BLaER1 treated with 17β-estradiol and CSF1 and Interleukin-3, amounts not matched to agents 10 nM and 100 nM (cell line): ENCODE results near the gene RGS3.

ENCODE experiments used
- H3K27ac ChIP-seq, 11 experiments: shearing (Covaris generic); formaldehyde crosslinking; 2 replicates each; pipeline ENCODE4 v1.8.1; 2022
- H3K27me3 ChIP-seq, 11 experiments: shearing (Covaris generic); formaldehyde crosslinking; 2 replicates each; pipeline ENCODE4 v1.8.1; 2022
- H3K36me3 ChIP-seq, 11 experiments: shearing (Covaris generic); formaldehyde crosslinking; 2 replicates each; pipeline ENCODE4 v1.8.1; 2022
- H3K4me1 ChIP-seq, 10 experiments: shearing (Covaris generic); formaldehyde crosslinking; 2 replicates each; pipeline ENCODE4 v1.8.1; 2022
- H3K4me2 ChIP-seq, 11 experiments: shearing (Covaris generic); formaldehyde crosslinking; 2 replicates each; pipeline ENCODE4 v1.8.1; 2022
- H3K4me3 ChIP-seq, 10 experiments: shearing (Covaris generic); formaldehyde crosslinking; 2 replicates each; pipeline ENCODE4 v1.8.1; 2022
- H3K9ac ChIP-seq, 11 experiments: shearing (Covaris generic); formaldehyde crosslinking; 2 replicates each; pipeline ENCODE4 v1.8.1; 2022
- H3K9me3 ChIP-seq, 11 experiments: shearing (Covaris generic); formaldehyde crosslinking; replicated peaks in 1 of 11; 2 replicates each; pipeline ENCODE4 v1.8.1; 2022
- H4K20me1 ChIP-seq, 11 experiments: shearing (Covaris generic); formaldehyde crosslinking; 2 replicates each; pipeline ENCODE4 v1.8.1; 2022
- Cebpa-rat ChIP-seq, 11 experiments: shearing (Covaris generic); IDR thresholded peaks; 2 replicates each; pipeline ENCODE4 v1.8.1; 2022

Gene RGS3

GRCh38 chr9:113519426-113520108 lies 56.0 kb downstream of the RGS3 start:
- Histone ChIP-seq H3K9me3 (no peaks in the 10 kb centered on the region), H3K4me2 (peak overlapping the region in 2 of 11 experiments; percentile 40 to 42; a peak in 4 of 22 replicates), H3K4me1 (peaks cover 49 to 60% (median 53%) of the 10 kb centered on the region in 10 experiments), H3K27me3 (peaks cover 0 to 21% (median 0%) of the 10 kb centered on the region in 11 experiments; a peak in 4 of 22 replicates), H3K36me3 (no peaks in the 10 kb centered on the region), H4K20me1 (0 out of 22 replicates have a peak, but pooled peaks cover 0 to 9% (median 0%) of the 10 kb centered on the region in 11 experiments), H3K27ac (no peak overlapping the region), H3K4me3 (no peak overlapping the region), H3K9ac (no peak overlapping the region)
- TF ChIP-seq Cebpa-rat (IDR thresholded peaks at IDR 0.05) = no peak

- no peak overlapping the region for H3K4me3 ChIP-seq
- H3K9ac ChIP-seq = no peak overlapping the region
- H3K4me1 ChIP-seq = peaks cover 55 to 66% (median 60%) of the 10 kb centered on the region in 10 experiments
- 0 out of 22 replicates have a peak, but pooled peaks cover 0 to 9% (median 0%) of the 10 kb centered on the region in 11 experiments for H4K20me1 ChIP-seq
- H3K27ac ChIP-seq = no peak overlapping the region
- no peaks in the 10 kb centered on the region for H3K36me3 ChIP-seq
- H3K27me3 ChIP-seq = peaks cover 0 to 21% (median 0%) of the 10 kb centered on the region in 11 experiments; a peak in 3 of 22 replicates
- peak overlapping the region in 2 of 11 experiments; percentile 40 to 42; a peak in 4 of 22 replicates for H3K4me2 ChIP-seq
- no peaks in the 10 kb centered on the region for H3K9me3 ChIP-seq
- TF ChIP-seq Cebpa-rat (IDR thresholded peaks at IDR 0.05) = no peak
These were observed 56.6 kb downstream of the RGS3 start for GRCh38 chr9:113520109-113520642.

GRCh38 chr9:113521693-113522255 lies 58.2 kb downstream of the RGS3 start:
- TF ChIP-seq Cebpa-rat (IDR thresholded peaks at IDR 0.05) = no peak
- Histone ChIP-seq H4K20me1 (0 out of 22 replicates have a peak, but pooled peaks cover 0 to 9% (median 0%) of the 10 kb centered on the region in 11 experiments), H3K9ac (no peak overlapping the region), H3K27ac (no peak overlapping the region), H3K4me2 (peak overlapping the region in 6 of 11 experiments; percentile 84 to 99 (median 96); a peak in 6 of 22 replicates), H3K4me3 (no peak overlapping the region), H3K4me1 (peaks cover 59 to 73% (median 66%) of the 10 kb centered on the region in 10 experiments), H3K36me3 (no peaks in the 10 kb centered on the region), H3K27me3 (peaks cover 0 to 21% (median 0%) of the 10 kb centered on the region in 11 experiments; a peak in 3 of 22 replicates), H3K9me3 (no peaks in the 10 kb centered on the region)

GRCh38 chr9:113522419-113522818 lies 58.9 kb downstream of the RGS3 start:
- Histone ChIP-seq H3K4me3 (no peak overlapping the region), H3K9ac (no peak overlapping the region)

GRCh38 chr9:113522858-113523257 lies 59.3 kb downstream of the RGS3 start:
- Histone ChIP-seq H3K4me3 (peak overlapping the region in 6 of 10 experiments; percentile 27 to 61 (median 44); a peak in 8 of 20 replicates), H3K9ac (peak overlapping the region in 5 of 11 experiments; percentile 24 to 57 (median 37); a peak in 4 of 22 replicates), H4K20me1 (0 out of 22 replicates have a peak, but pooled peaks cover 0 to 9% (median 0%) of the 10 kb centered on the region in 11 experiments), H3K36me3 (no peaks in the 10 kb centered on the region), H3K9me3 (no peaks in the 10 kb centered on the region), H3K4me2 (peak overlapping the region; percentile 81 to 99 (median 95)), H3K4me1 (peaks cover 48 to 62% (median 55%) of the 10 kb centered on the region in 10 experiments), H3K27me3 (peaks cover 0 to 15% (median 0%) of the 10 kb centered on the region in 11 experiments; a peak in 3 of 22 replicates), H3K27ac (peak overlapping the region in 1 of 11 experiments; percentile 45; a peak in 1 of 22 replicates)
- TF ChIP-seq Cebpa-rat (IDR thresholded peaks at IDR 0.05) = no peak

More at GRCh38 chr9:113522419-113522818, 58.9 kb downstream of the RGS3 start:
- H3K36me3 ChIP-seq = no peaks in the 10 kb centered on the region
- no peak for TF ChIP-seq Cebpa-rat (IDR thresholded peaks at IDR 0.05)
- peak overlapping the region; percentile 81 to 99 (median 95) for H3K4me2 ChIP-seq
- H4K20me1 ChIP-seq = 0 out of 22 replicates have a peak, but pooled peaks cover 0 to 9% (median 0%) of the 10 kb centered on the region in 11 experiments
- no peak overlapping the region for H3K27ac ChIP-seq
- peaks cover 0 to 20% (median 0%) of the 10 kb centered on the region in 11 experiments; a peak in 3 of 22 replicates for H3K27me3 ChIP-seq
- no peaks in the 10 kb centered on the region for H3K9me3 ChIP-seq
- peaks cover 53 to 66% (median 60%) of the 10 kb centered on the region in 10 experiments for H3K4me1 ChIP-seq

- TF ChIP-seq Cebpa-rat (IDR thresholded peaks at IDR 0.05) = no peak
- H3K4me3 ChIP-seq = peak overlapping the region in 9 of 10 experiments; percentile 12 to 61 (median 38); a peak in 14 of 20 replicates
- peak overlapping the region in 8 of 11 experiments; percentile 3 to 56 (median 38); a peak in 12 of 22 replicates for H3K27ac ChIP-seq
- no peaks in the 10 kb centered on the region for H3K36me3 ChIP-seq
- H3K4me1 ChIP-seq = peaks cover 41 to 55% (median 48%) of the 10 kb centered on the region in 10 experiments
- H3K9me3 ChIP-seq = no peaks in the 10 kb centered on the region
- peak overlapping the region; percentile 81 to 99 (median 95) for H3K4me2 ChIP-seq
- 0 out of 22 replicates have a peak, but pooled peaks cover 0 to 9% (median 0%) of the 10 kb centered on the region in 11 experiments for H4K20me1 ChIP-seq
- peak overlapping the region in 10 of 11 experiments; percentile 7 to 57 (median 26); a peak in 14 of 22 replicates for H3K9ac ChIP-seq
- H3K27me3 ChIP-seq = peaks cover 0 to 14% (median 0%) of the 10 kb centered on the region in 11 experiments; a peak in 2 of 22 replicates
These were observed 60.1 kb downstream of the RGS3 start for GRCh38 chr9:113523421-113524141.

GRCh38 chr9:113524468-113524867 lies 60.9 kb downstream of the RGS3 start:
- Histone ChIP-seq H3K36me3 (no peaks in the 10 kb centered on the region), H4K20me1 (0 out of 22 replicates have a peak, but pooled peaks cover 0 to 9% (median 0%) of the 10 kb centered on the region in 11 experiments), H3K4me3 (0 out of 20 replicates have a peak overlapping the region, but pooled peaks of 2 of the 10 experiments have one; percentile 57 to 61), H3K27ac (peak overlapping the region in 4 of 11 experiments; percentile 19 to 55 (median 44); a peak in 5 of 22 replicates), H3K4me2 (peak overlapping the region; percentile 81 to 99 (median 95)), H3K27me3 (peaks cover 0 to 14% (median 0%) of the 10 kb centered on the region in 11 experiments; a peak in 2 of 22 replicates), H3K4me1 (peaks cover 37 to 52% (median 45%) of the 10 kb centered on the region in 10 experiments), H3K9me3 (no peaks in the 10 kb centered on the region), H3K9ac (peak overlapping the region in 2 of 11 experiments; percentile 9 to 27; a peak in 1 of 22 replicates)
- TF ChIP-seq Cebpa-rat (IDR thresholded peaks at IDR 0.05) = no peak

- H3K4me3 ChIP-seq = no peak overlapping the region
- peaks cover 0 to 14% (median 0%) of the 10 kb centered on the region in 11 experiments; a peak in 2 of 22 replicates for H3K27me3 ChIP-seq
- H3K9ac ChIP-seq = no peak overlapping the region
- no peaks in the 10 kb centered on the region for H3K36me3 ChIP-seq
- no peak overlapping the region for H3K27ac ChIP-seq
- no peaks in the 10 kb centered on the region for H3K9me3 ChIP-seq
- H3K4me1 ChIP-seq = peaks cover 37 to 51% (median 44%) of the 10 kb centered on the region in 10 experiments
- H3K4me2 ChIP-seq = peak overlapping the region; percentile 81 to 99 (median 95)
- no peak for TF ChIP-seq Cebpa-rat (IDR thresholded peaks at IDR 0.05)
- 0 out of 22 replicates have a peak, but pooled peaks cover 0 to 9% (median 0%) of the 10 kb centered on the region in 11 experiments for H4K20me1 ChIP-seq
These were observed 61.7 kb downstream of the RGS3 start for GRCh38 chr9:113525205-113525604.
